T-helper 9 cell (primary cell): ENCODE data around the gene TRPV6.

Source experiments
- DNase-seq: peaks from one replicate; pipeline ENCODE4 v3.0.0-alpha.2; 2020
- total RNA-seq, 2 donors: gene quantifications; one replicate each; lab custom pipeline; 2026; lab: John Stamatoyannopoulos, UW

TRPV6 gene
- 0 reads per million in 2 donors for total RNA-seq

GRCh38 chr7:142885311-142886230, at the start of gene TRPV6:
TSS of gene TRPV6 (minus strand) at chr7:142885745.
- no peak for DNase-seq

DNA sequence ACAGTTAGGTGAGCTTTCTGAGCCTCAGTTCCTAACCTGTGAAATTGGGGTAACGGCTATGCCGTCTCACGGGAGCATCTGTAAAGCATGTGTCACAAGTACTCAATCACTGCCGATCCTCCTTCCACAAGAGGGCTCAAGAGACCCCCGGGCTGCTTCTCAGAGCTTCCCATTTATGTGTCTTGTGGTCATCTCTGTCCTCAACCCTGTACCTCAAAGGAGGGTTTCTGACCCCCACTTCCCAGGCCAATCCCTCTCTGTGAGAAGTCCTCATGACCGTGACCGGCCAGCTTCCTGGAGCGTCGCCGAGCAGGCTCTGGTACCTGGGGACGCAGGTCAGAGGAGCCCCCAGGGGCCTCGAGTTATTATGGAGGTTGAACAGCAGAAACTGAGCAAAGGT, 48.5 kb upstream of the TRPV6 start:
- no peak for DNase-seq

DNA sequence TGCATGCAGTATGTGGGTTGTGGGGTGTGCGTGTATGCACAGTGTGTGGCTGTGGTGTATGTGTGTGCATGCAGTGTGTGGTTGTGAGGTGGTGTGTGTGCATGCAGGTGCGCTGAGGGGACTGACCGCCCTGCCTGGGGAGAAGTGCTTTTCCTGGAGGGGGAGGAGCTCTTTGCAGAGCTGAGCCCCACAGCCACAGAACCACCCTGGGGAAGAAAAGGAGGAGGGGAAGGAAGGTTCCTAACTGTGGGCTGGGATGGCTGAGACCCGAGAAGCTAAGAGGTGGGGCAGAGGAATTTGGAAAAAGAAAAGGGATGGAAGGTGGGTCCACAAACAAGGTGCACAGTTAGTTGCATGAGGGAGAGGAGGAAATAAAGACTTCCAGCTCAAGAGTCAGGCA, 48.1 kb upstream of the TRPV6 start, which contains the start of gene TRPV5:
Gene TRPV5, minus strand, starts transcription at position 123 of the 400 bp plus-strand sequence. CDS start 287 bp downstream, outside the sequence.
- no peak for DNase-seq

DNA sequence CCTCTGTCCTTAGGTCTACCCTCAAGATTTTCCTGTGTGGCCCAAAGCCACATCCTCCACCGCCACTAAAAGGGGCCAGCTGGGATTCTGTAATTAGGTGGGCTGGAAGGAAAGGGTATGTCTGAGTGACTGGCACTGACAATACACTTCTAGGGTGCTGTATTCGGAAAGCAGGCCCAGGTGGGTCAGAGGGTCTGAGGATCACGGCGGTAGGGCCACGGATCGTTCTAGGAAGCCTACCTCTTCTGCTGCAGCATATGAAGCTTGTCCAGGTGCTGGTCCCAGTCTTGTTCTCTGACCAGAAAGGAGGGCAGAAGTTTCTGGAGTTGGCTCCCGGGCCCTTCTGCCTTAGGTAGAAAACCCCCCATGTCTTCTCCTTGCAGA, 47.5 kb upstream of the TRPV6 start:
- DNase-seq: no peak

GRCh38 chr7:142932386-142933091, 47.0 kb upstream of the TRPV6 start:
- no peak for DNase-seq

DNA sequence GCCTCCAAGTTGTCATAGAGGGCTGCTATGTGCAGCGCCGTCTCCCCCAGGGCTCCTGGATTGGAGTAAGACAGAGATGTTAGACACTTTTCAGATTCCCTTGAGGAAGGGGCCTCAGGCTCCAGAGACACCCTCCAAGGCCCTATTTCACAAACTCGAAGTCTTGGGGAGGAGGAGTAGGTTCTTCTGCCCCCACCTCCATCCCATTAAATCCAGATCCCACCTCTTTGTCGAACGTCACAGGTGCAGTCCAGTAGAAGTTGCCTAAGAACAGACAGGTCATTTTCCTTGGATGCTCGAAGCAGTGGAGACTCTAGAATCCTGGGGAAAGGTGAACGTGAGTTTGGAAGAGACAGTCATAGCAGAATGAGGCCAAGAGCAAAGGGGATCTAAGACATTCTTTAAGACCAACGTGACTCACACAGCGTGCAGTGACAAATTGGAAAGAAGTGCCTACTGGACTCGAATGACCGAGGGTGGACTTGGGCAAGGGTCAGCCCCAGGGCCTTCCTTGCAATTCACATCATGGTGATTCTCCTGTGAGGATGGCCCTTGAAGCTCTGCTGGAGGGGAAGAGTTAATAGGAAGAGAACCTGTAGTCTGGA, 44.7 kb upstream of the TRPV6 start:
- DNase-seq: no peak

- no peak for DNase-seq
These were observed 42.4 kb upstream of the TRPV6 start for GRCh38 chr7:142927949-142928348.

GRCh38 chr7:142927085-142927745, 41.7 kb upstream of the TRPV6 start:
- no peak for DNase-seq

- no peak for DNase-seq
These were observed 39.9 kb upstream of the TRPV6 start for GRCh38 chr7:142925413-142925812.

DNA sequence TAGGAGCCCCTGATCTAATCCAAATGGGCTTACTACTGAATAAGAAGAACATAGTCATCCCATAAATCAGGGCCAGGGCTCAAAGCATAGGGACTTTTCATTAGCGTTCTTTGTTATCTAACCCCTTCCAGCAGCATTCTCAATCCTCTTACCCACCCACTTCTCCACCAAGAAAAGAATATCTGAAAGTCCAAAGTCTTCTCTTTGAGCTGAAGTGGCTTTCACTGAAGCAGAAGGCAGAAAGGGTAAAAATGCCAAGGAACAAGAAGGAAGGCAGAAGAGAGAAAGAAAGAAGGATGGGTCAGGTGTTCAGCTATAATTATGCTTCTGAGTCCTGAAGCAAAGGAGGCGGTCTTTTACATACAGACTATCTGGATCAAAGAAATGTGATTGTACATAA, 37.8 kb upstream of the TRPV6 start:
- DNase-seq: no peak

- DNase-seq: no peak
These were observed 34.1 kb upstream of the TRPV6 start for GRCh38 chr7:142919656-142920055.

- DNase-seq: no peak
These were observed 33.4 kb upstream of the TRPV6 start for GRCh38 chr7:142918901-142919300.

DNA sequence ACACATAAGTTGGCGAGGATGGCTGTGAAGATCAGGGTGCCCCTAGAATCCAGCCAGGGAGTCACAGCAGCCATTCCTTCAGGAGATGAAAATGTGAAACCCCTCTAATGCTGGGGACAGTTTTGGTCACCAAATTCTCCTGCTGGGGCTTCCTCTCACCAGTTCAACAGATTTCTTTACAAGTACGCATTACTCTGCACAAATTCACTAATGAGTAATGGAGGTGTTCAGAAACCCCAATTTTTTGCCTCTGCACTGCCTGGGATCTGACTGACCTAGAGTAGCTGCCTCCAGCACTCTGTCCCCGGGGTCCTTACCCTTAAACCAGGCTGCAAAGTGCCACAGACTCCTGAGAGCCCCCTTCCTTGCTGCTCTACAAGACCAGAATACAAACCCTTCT, 31.9 kb upstream of the TRPV6 start:
- DNase-seq: no peak

GRCh38 chr7:142916508-142916907, 31.0 kb upstream of the TRPV6 start:
- DNase-seq: no peak

DNA sequence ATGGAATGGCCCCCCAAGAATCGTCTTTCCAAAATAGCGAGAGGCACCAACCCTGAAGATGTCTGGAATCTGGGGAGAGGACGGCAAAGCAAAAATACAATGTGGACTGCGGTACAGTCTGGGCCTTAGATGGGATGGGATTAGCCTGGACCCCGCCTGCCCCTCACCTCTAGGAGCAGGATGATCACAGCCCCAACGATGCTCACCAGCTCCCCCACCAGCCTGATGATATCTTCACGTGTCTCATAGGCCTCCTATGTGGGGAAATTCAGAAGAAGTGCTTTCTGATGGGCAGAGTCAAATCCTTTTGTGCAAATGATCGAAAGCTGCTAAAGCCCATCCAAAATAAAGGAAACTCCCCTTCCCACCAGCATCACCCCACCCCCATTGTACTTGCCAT, 29.8 kb upstream of the TRPV6 start:
- DNase-seq: no peak

DNA sequence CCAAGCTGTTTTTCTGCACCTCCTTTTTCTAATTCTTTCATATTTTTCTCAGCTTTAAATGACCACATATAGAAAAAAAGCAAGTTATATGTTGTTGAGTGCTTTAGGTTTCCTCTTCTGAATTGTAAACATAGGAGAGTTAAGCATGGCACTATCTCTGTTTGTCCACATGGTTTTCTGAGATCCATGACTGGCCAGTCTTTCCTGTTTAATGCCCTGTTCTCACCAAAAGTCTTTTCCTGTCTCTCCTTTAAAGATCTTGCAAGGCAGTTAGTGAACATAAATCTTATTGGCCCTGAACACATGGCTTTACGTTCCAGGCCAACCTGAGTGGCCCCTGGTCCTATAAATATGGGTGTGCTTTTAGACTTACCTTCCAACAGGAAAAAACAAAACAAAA, 28.6 kb upstream of the TRPV6 start:
- DNase-seq: no peak

GRCh38 chr7:142913566-142913965, 28.0 kb upstream of the TRPV6 start:
- DNase-seq: no peak

DNA sequence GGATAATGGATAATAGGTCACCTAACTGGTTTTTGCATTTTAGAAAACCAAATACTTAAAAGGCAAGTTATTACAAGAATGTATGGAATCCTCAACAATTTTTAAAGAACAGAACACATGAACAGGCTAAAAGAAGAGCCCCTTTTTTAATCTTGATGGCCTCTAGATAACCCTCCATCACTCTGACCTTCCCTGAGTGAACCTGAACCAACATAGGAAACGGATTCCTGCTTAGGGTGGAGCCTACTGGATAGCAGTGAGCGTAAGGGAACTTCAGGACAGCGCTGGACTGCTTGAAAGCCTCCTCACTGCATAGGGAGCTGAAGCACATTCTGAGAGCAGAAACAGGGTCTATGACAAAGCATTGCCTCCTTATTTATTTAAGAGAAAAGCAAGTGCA, 27.5 kb upstream of the TRPV6 start:
- DNase-seq: no peak

GRCh38 chr7:142910481-142910880, 24.9 kb upstream of the TRPV6 start:
- no peak for DNase-seq

GRCh38 chr7:142910031-142910433, 24.5 kb upstream of the TRPV6 start:
- no peak for DNase-seq

DNA sequence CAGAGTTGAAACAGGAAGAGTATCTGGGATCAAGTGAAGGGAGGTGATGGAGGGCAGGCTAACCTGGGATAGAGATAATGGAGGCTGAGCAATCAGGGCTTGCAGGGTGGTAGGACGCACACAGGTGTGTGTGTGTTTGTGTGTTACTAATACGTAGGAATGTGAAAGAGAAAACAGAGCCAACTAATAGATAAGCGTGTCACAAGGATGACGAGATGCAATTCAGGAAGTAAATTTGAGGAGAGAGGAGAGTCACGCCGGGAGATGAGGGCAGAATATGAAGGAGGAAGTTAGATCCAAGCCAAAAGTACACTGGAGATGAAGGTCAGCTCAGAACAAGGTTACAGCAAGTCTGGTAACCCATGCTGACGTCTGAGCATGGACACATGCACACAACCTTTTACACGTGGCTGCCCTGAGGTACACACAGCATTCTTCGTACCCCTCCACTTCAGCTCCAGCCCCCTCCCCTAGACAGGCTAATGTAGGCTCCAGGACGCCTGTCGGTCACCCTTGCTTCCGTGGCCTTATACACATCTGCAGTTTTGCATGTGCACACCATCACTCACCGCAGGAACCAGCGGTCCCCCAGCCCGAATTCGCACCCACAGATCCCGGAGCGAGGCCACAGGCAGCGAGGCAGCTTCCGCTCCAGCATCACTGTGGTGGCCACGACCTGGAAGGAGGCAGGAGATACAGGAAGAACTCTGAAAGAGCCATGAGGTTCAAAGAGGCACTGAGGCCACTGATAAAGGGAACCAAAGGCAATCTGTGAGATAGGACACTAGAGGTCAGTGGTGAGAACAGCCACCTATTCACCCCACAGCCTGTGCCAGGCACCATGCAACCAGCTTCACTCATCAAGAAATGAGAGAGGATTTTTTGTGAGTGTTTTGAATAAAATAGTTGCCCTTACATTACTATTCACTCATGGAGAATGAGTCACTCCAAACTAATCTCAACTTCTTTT, 23.7 kb upstream of the TRPV6 start:
- DNase-seq: no peak

GRCh38 chr7:142908290-142908689, 22.7 kb upstream of the TRPV6 start:
- no peak for DNase-seq
